Endothelial cell of umbilical vein (primary cell): ENCODE results near the gene MEF2C. TPM values are rescaled to one million over a fixed set of nuclear protein-coding genes. Genes with fewer than 3 reads are reported as not detected.
A peak's percentile ranks its signal among the peaks of the same experiment; 100 is the strongest.

Experiments used
- BruUV-seq: library from RNA; stranded (reverse); fragments of 400-500 nt; replicated peaks from 2 replicates; lab custom pipeline; 2021; lab: Mats Ljungman, UMichigan
- CTCF ChIA-PET: fragments of 300-600, 350-600 bp; sonication (Branson Sonifier 250); formaldehyde crosslinking; loops from one replicate; lab custom pipeline; 2021; ENCODE audit warnings: antibody characterized with exemption, inconsistent platforms; lab: Charles Lee
- POLR2A ChIA-PET: fragments of 300-600, 350-600 bp; sonication (Branson Sonifier 250); formaldehyde crosslinking; loops from one replicate; lab custom pipeline; 2021; ENCODE audit warnings: antibody characterized with exemption, inconsistent platforms; lab: Charles Lee
- DNase-seq: peaks from one replicate; pipeline ENCODE4 v3.0.0-alpha.2; 2011; ENCODE audit warnings: low read depth, low spot score
- FAIRE-seq: peaks from 2 replicates; lab custom pipeline; 2011; peaks lifted over from hg19 to GRCh38; lab: Jason Lieb, UNC
- H2AFZ ChIP-seq: 2 replicates; pipeline ENCODE4 v1.6.0; 2012; ENCODE audit warnings: low read depth, low read length, control low read depth, inconsistent platforms
- H3K27ac ChIP-seq: 2 replicates; pipeline ENCODE4 v1.5.1; 2011; ENCODE audit warnings: low read depth, mild to moderate bottlenecking, control low read depth, low read length, moderate library complexity; ENCODE audit not compliant: insufficient read depth
- H3K27me3 ChIP-seq, 2 experiments: 2 replicates each; pipeline versions ENCODE4 v1.6.0 to v1.6.1; 2011; ENCODE audit warnings: low read length in 2 of 2, mixed read lengths in 1 of 2; ENCODE audit not compliant: control insufficient read depth in 2 of 2, insufficient read depth in 2 of 2
- H3K36me3 ChIP-seq, 2 experiments: 2 replicates in 1 of 2; 3 replicates in 1 of 2; pipeline ENCODE4 v1.5.1; 2011; ENCODE audit warnings: low read length in 2 of 2, mild to moderate bottlenecking in 1 of 2, moderate library complexity in 1 of 2; ENCODE audit not compliant: control insufficient read depth in 2 of 2, insufficient read depth in 2 of 2; ENCODE audit errors: extremely low read depth in 1 of 2
- H3K4me1 ChIP-seq: 3 replicates; pipeline ENCODE4 v1.5.1; 2011; ENCODE audit warnings: mild to moderate bottlenecking, low read length; ENCODE audit not compliant: control insufficient read depth, insufficient read depth; ENCODE audit errors: extremely low read depth
- H3K4me2 ChIP-seq: 2 replicates; pipeline ENCODE4 v1.6.1; 2011; ENCODE audit warnings: low read length, control low read depth, mixed read lengths; ENCODE audit not compliant: insufficient read depth
- H3K4me3 ChIP-seq, 3 experiments: fragments of 200-600 bp in 1 of 3; sonication (generic), shearing (Covaris generic) in 1 of 3; replicated peaks in 1 of 3; 2 replicates each; pipeline ENCODE4 v1.5.1; 2011 to 2016; ENCODE audit warnings: control low read depth in 3 of 3, low read length in 3 of 3, mild to moderate bottlenecking in 2 of 3, inconsistent platforms in 1 of 3, low read depth in 1 of 3, moderate library complexity in 1 of 3; ENCODE audit not compliant: insufficient read depth in 1 of 3
- H3K79me2 ChIP-seq: 2 replicates; pipeline ENCODE4 v1.6.0; 2012; ENCODE audit warnings: low read length, inconsistent platforms; ENCODE audit not compliant: control insufficient read depth, insufficient read depth
- H3K9ac ChIP-seq: replicated peaks from 2 replicates; pipeline ENCODE3; 2011; ENCODE audit warnings: low read length, control low read depth; ENCODE audit not compliant: insufficient read depth; ENCODE audit errors: extremely low read depth
- H3K9me1 ChIP-seq: replicated peaks from 3 replicates; pipeline ENCODE4 v1.6.0; 2011; ENCODE audit warnings: mild to moderate bottlenecking, low read length; ENCODE audit not compliant: control insufficient read depth, insufficient read depth; ENCODE audit errors: extremely low read depth
- H3K9me3 ChIP-seq: replicated peaks from 2 replicates; pipeline ENCODE4 v1.5.1; 2012; ENCODE audit warnings: low read length, inconsistent platforms; ENCODE audit not compliant: control insufficient read depth, insufficient read depth
- H4K20me1 ChIP-seq: replicated peaks from 2 replicates; pipeline ENCODE3; 2011; ENCODE audit warnings: mild to moderate bottlenecking, low read length; ENCODE audit not compliant: control insufficient read depth, insufficient read depth; ENCODE audit errors: extremely low read depth
- EZH2 ChIP-seq: IDR thresholded peaks from 2 replicates; pipeline ENCODE4 v1.6.1; 2012; ENCODE audit warnings: borderline replicate concordance, low read depth, mild to moderate bottlenecking, moderate library complexity, low read length, inconsistent platforms; ENCODE audit not compliant: severe bottlenecking
- FOS ChIP-seq: IDR thresholded peaks from 2 replicates; pipeline ENCODE4 v1.6.1; 2011; ENCODE audit warnings: mild to moderate bottlenecking, low read length, moderate library complexity, borderline replicate concordance; ENCODE audit not compliant: insufficient read depth
- GATA2 ChIP-seq: IDR thresholded peaks from 2 replicates; pipeline ENCODE4 v1.7.0; 2011; ENCODE audit warnings: low read depth, mild to moderate bottlenecking, moderate library complexity, mixed read lengths, low read length; ENCODE audit not compliant: insufficient read length, insufficient read depth
- JUN ChIP-seq: IDR thresholded peaks from 2 replicates; pipeline ENCODE4 v1.6.1; 2011; ENCODE audit warnings: borderline replicate concordance, low read depth; ENCODE audit not compliant: insufficient read length, insufficient read depth
- MAX ChIP-seq: IDR thresholded peaks from 2 replicates; pipeline ENCODE4 v1.6.1; 2011; ENCODE audit not compliant: insufficient read depth, insufficient read length
- MYC ChIP-seq: IDR thresholded peaks from one replicate; pipeline ENCODE4 v1.6.1; 2011; ENCODE audit warnings: mild to moderate bottlenecking, low read depth, low read length
- POLR2A ChIP-seq: IDR thresholded peaks from 2 replicates; pipeline ENCODE4 v1.6.1; 2012; ENCODE audit warnings: low read depth, mild to moderate bottlenecking, control low read depth, low read length
- POLR2AphosphoS5 ChIP-seq: IDR thresholded peaks from 2 replicates; pipeline ENCODE4 v1.6.1; 2012; ENCODE audit warnings: low read depth, mild to moderate bottlenecking, control low read depth, low read length, moderate library complexity; ENCODE audit not compliant: insufficient read depth
- dilution Hi-C: fragments of 300-500 bp; cut with MboI; formaldehyde crosslinking; loops from one replicate; pipeline ENCODE4 v1.15.0; 2019; ENCODE audit warnings: low sequenced_read_pairs; ENCODE audit not compliant: extremely low pct_ligation_motif_present
- intact Hi-C: fragments of 100-400 bp; cut with micrococcal nuclease; formaldehyde crosslinking; loops from one replicate; pipeline ENCODE4 v1.10.0; 2022
- polyA plus RNA-seq, 4 experiments: library from polyadenylated mRNA; depleted of rRNA in 3 of 4; stranded (reverse) in 3 of 4; unstranded in 1 of 4; fragments of >200 nt; gene quantifications; 2 replicates each; pipeline versions ENCODE4 v1.2.1 to v1.2.3, GENCODE V29; 2011 to 2012; ENCODE audit warnings: missing spikeins in 1 of 4
- total RNA-seq: library from RNA; stranded (reverse); gene quantifications from 2 replicates; pipeline ENCODE4 v1.2.3, GENCODE V29; 2021
- TF ChIP-seq, protein P1 (sequence below), 2 donors: IDR thresholded peaks; 1 replicate in 1 of 2; 2 replicates in 1 of 2; pipeline ENCODE4 v1.5.1; 2011; ENCODE audit warnings: low read length in 2 of 2, mild to moderate bottlenecking in 2 of 2, moderate library complexity in 2 of 2, control low read depth in 1 of 2, inconsistent platforms in 1 of 2, low read depth in 1 of 2; ENCODE audit not compliant: insufficient read depth in 1 of 2; ENCODE audit errors: extremely low read depth in 1 of 2

Gene MEF2C
- total and polyA plus RNA-seq, 2 donors (not counting 3 experiments of a cell fraction or from before 2014, with no cell fraction given), result 21.2 to 67.7 TPM

DNA sequence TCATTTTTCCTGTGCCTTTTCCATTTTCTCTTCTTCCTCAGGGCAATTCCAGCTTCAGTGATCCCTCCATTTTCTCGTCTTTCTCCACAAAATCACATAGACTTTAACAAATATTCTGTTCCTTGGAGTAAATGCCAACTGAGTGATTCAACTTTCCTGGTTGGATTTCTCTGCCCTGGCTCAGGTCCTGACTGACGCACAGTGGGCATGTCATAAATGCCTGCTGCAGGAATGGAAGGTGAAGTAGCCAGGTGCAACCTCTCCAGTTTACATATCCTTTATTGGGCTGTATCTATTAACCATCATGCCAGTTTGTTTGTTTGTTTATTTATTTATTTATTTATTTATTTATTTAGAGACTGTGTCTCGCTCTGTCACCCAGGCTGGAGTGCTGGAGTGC is 95.1 kb downstream of the MEF2C start:
- no peaks in the 10 kb centered on the region for H3K9me3 ChIP-seq
- H3K4me3 ChIP-seq, result no peak overlapping the region
- peak overlapping the region; percentile 33 for H3K27ac ChIP-seq
- no peak for TF ChIP-seq POLR2AphosphoS5
- no peak for TF ChIP-seq GATA2
- TF ChIP-seq POLR2A, result no peak
- TF ChIP-seq, protein P1, sequence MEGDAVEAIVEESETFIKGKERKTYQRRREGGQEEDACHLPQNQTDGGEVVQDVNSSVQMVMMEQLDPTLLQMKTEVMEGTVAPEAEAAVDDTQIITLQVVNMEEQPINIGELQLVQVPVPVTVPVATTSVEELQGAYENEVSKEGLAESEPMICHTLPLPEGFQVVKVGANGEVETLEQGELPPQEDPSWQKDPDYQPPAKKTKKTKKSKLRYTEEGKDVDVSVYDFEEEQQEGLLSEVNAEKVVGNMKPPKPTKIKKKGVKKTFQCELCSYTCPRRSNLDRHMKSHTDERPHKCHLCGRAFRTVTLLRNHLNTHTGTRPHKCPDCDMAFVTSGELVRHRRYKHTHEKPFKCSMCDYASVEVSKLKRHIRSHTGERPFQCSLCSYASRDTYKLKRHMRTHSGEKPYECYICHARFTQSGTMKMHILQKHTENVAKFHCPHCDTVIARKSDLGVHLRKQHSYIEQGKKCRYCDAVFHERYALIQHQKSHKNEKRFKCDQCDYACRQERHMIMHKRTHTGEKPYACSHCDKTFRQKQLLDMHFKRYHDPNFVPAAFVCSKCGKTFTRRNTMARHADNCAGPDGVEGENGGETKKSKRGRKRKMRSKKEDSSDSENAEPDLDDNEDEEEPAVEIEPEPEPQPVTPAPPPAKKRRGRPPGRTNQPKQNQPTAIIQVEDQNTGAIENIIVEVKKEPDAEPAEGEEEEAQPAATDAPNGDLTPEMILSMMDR (IDR thresholded peaks at IDR 0.05; ENCODE audit: extremely low read depth in 1 of 2, insufficient read depth in 1 of 2, low read depth in 1 of 2, low read length in 2 of 2), result no peak
- no peak for TF ChIP-seq JUN
- no peak for TF ChIP-seq EZH2
- TF ChIP-seq FOS, result no peak
- TF ChIP-seq MAX, result no peak
- no peak for TF ChIP-seq MYC
- FAIRE-seq, result peak; percentile 68
- POLR2A ChIA-PET, result no interaction called here
- dilution Hi-C loops (no loop called here), intact Hi-C loops (loop anchor here (10.0 kb wide), 1 partner anchor 1617 kb away; the partner anchor contains the start of gene CETN3)
- peaks cover 33% of the 10 kb centered on the region for H3K4me1 ChIP-seq
- DNase-seq, result peak; percentile 33
- H3K79me2 ChIP-seq, result no peaks in the 10 kb centered on the region
- H3K27me3 ChIP-seq, result no peaks in the 10 kb centered on the region
- H2AFZ ChIP-seq, result no peak overlapping the region
- H4K20me1 ChIP-seq, result no peaks in the 10 kb centered on the region
- CTCF ChIA-PET, result interaction anchor here (1.1 to 1.3 kb wide), 2 partner anchors 41 to 58 kb away, joined by 3 to 4 read pairs; no protein-coding TSS in a partner anchor
- no peak overlapping the region for H3K4me2 ChIP-seq
- H3K36me3 ChIP-seq, result no peaks in the 10 kb centered on the region
- H3K9me1 ChIP-seq, result no peaks in the 10 kb centered on the region
- BruUV-seq, result no TSS peak
- no peak overlapping the region for H3K9ac ChIP-seq
